Glomerular visceral epithelial cell (primary cell): ENCODE data around the gene OR52B2.
"Not testable (repeated sequence)": the region's sequence is repeated elsewhere in the genome, so short reads cannot be mapped to it uniquely, and the experiment has no call there.

Experiments
- DNase-seq: peaks from one replicate; pipeline ENCODE4 v3.0.0-alpha.2; 2016; ENCODE audit errors: extremely low spot score

The OR52B2 gene

GRCh38 chr11:6152126-6152525 lies 18.0 kb downstream of the OR52B2 start:
- DNase-seq, result no peak

- DNase-seq, result no peak
These were observed 19.0 kb downstream of the OR52B2 start for GRCh38 chr11:6151117-6151516.

GRCh38 chr11:6143737-6144136 lies 26.4 kb downstream of the OR52B2 start:
- DNase-seq, result not testable (repeated sequence)

- DNase-seq, result no peak
These were observed 27.2 kb downstream of the OR52B2 start for GRCh38 chr11:6142936-6143335.

- DNase-seq, result not testable (repeated sequence)
These were observed 34.2 kb downstream of the OR52B2 start for GRCh38 chr11:6135936-6136335.

- DNase-seq, result no peak
These were observed 37.7 kb downstream of the OR52B2 start for GRCh38 chr11:6132431-6132830.

GRCh38 chr11:6129635-6130034 lies 40.5 kb downstream of the OR52B2 start:
- DNase-seq, result no peak

GRCh38 chr11:6129011-6129410 lies 41.1 kb downstream of the OR52B2 start:
- no peak for DNase-seq

- no peak for DNase-seq
These were observed 42.2 kb downstream of the OR52B2 start for GRCh38 chr11:6127881-6128280.

GRCh38 chr11:6124245-6124644 lies 45.9 kb downstream of the OR52B2 start:
- DNase-seq, result no peak
